Ovary (tissue), 9 donors: Measurements from ENCODE around the gene CAPZB. TPM values are rescaled to one million over a fixed set of nuclear protein-coding genes. Genes with fewer than 3 reads are reported as not detected.
A peak's percentile ranks its signal among the peaks of the same experiment; 100 is the strongest.

Experiments
- DNase-seq, 5 donors: peaks; one replicate each; pipeline ENCODE4 v3.0.0-alpha.2; 2019 to 2020
- H3K27ac ChIP-seq, 2 donors: fragments of 200-600 bp; one replicate each; pipeline versions ENCODE4 v1.5.1 to v1.8.0; 2019 to 2022
- H3K27me3 ChIP-seq: fragments of 200-600 bp; one replicate; pipeline ENCODE4 v1.8.0; 2022
- H3K36me3 ChIP-seq: fragments of 200-600 bp; sonication (generic); one replicate; pipeline ENCODE4 v1.5.1; 2019
- H3K4me1 ChIP-seq: one replicate; pipeline ENCODE4 v1.8.1; 2013; ENCODE audit warnings: mild to moderate bottlenecking, moderate library complexity; ENCODE audit not compliant: insufficient read depth
- H3K4me3 ChIP-seq: fragments of 200-600 bp; sonication (generic); one replicate; pipeline ENCODE4 v1.5.1; 2017
- H3K9me3 ChIP-seq, 2 donors: fragments of 200-600 bp in 1 of 2; sonication (generic) in 1 of 2; one replicate each; pipeline versions ENCODE4 v1.5.1 to v1.8.1; 2013 to 2019; ENCODE audit warnings: mild to moderate bottlenecking in 1 of 2, moderate library complexity in 1 of 2
- EP300 ChIP-seq: sonication (generic); formaldehyde crosslinking; IDR thresholded peaks from one replicate; pipeline ENCODE4 v1.6.1; 2017; ENCODE audit warnings: antibody characterized with exemption
- POLR2A ChIP-seq: fragments of 450-650 bp; IDR thresholded peaks from one replicate; pipeline ENCODE4 v1.6.1; 2017; ENCODE audit warnings: antibody characterized with exemption, mild to moderate bottlenecking, moderate library complexity
- WGBS, 3 donors: extraction: QIAGEN DNeasy Blood & Tissue Kit in 1 of 3; methylation state at CpG; one replicate each; pipeline versions ENCODE4 v1.1.5 to v1.1.7; 2013 to 2017; 5-methylcytosine and 5-hydroxymethylcytosine counted together
- intact Hi-C, 4 donors: fragments of 100-400 bp; cut with DNase I; formaldehyde crosslinking; loops; one replicate each; pipeline versions ENCODE4 v1.11.0 to v1.15.1; 2022 to 2023
- polyA plus RNA-seq, 2 donors: library from polyadenylated mRNA; stranded (reverse); fragments of 200-250 nt in 1 of 2; fragments of 350-450 nt in 1 of 2; fragmentation: Illumina TruSeq in 1 of 2; extraction: RNeasy Lipid Tissue Mini Kit (QIAGEN cat#74804) in 1 of 2; gene quantifications; one replicate each; pipeline ENCODE4 v1.2.3, GENCODE V29; 2013 to 2014
- total RNA-seq, 7 donors: library from RNA; depleted of rRNA in 2 of 7; stranded (reverse); fragments of >200 nt in 2 of 7; fragmentation: NEBNext Ultra II Directional in 3 of 7; extraction: Animal tissue kit (Norgen Biotek cat#: 25700) in 3 of 7; gene quantifications; one replicate each; pipeline versions ENCODE4 v1.1.0 to v1.2.4, GENCODE V29; 2016 to 2023
- TF ChIP-seq, protein P1 (sequence below), 3 donors: fragments of 450-650 bp in 2 of 3; fragments of 200-600 bp in 1 of 3; IDR thresholded peaks; one replicate each; pipeline versions ENCODE4 v1.5.1 to v1.8.0; 2016 to 2022; ENCODE audit warnings: antibody characterized with exemption in 3 of 3, mild to moderate bottlenecking in 1 of 3
- donor health status: DM: no; HTN: no; CAD: no; lungs with moderate emphysema.
- donor health status: DM: no; HTN: no; CAD: no.
- donor health status: Bipolar disorder and iron deficiency.
- donor health status: DM: yes; HTN: yes; CAD: no.
- donor health status: DM: no; HTN: no; CAD: no.
- donor health status: DM: yes; HTN: yes; CAD: no.

The CAPZB gene
- total and polyA plus RNA-seq, 9 donors: 85.0 to 391 (median 258) TPM

- no peak for TF ChIP-seq POLR2A
- DNase-seq: no peak
- Histone ChIP-seq H3K4me3 (no peak overlapping the region), H3K36me3 (no peaks in the 10 kb centered on the region), H3K9me3 (no peaks in the 10 kb centered on the region), H3K4me1 (peaks cover 41% of the 10 kb centered on the region), H3K27ac (no peak overlapping the region), H3K27me3 (no peaks in the 10 kb centered on the region)
- 73 to 86% (median 83%) methylated on average over 5 of the region's 5 CpGs for WGBS, 3 donors
- intact Hi-C loops: no loop called here
Observed at GRCh38 chr1:19418503-19418971, 66.8 kb downstream of the CAPZB start.

- Histone ChIP-seq H3K4me1 (peaks cover 43% of the 10 kb centered on the region), H3K4me3 (no peak overlapping the region), H3K36me3 (no peaks in the 10 kb centered on the region), H3K9me3 (no peaks in the 10 kb centered on the region), H3K27ac (peak overlapping the region in 1 of 2 donors; percentile 32), H3K27me3 (no peaks in the 10 kb centered on the region)
- DNase-seq: no peak
- intact Hi-C loops: no loop called here
- WGBS, 3 donors: 31 to 34% (median 33%) methylated on average over 6 of the region's 6 CpGs
- TF ChIP-seq EP300 (no peak), POLR2A (no peak)
- TF ChIP-seq, protein P1, sequence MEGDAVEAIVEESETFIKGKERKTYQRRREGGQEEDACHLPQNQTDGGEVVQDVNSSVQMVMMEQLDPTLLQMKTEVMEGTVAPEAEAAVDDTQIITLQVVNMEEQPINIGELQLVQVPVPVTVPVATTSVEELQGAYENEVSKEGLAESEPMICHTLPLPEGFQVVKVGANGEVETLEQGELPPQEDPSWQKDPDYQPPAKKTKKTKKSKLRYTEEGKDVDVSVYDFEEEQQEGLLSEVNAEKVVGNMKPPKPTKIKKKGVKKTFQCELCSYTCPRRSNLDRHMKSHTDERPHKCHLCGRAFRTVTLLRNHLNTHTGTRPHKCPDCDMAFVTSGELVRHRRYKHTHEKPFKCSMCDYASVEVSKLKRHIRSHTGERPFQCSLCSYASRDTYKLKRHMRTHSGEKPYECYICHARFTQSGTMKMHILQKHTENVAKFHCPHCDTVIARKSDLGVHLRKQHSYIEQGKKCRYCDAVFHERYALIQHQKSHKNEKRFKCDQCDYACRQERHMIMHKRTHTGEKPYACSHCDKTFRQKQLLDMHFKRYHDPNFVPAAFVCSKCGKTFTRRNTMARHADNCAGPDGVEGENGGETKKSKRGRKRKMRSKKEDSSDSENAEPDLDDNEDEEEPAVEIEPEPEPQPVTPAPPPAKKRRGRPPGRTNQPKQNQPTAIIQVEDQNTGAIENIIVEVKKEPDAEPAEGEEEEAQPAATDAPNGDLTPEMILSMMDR (IDR thresholded peaks at IDR 0.05): no peak
Observed at GRCh38 chr1:19416921-19417470, 68.3 kb downstream of the CAPZB start.

- intact Hi-C loops: no loop called here
- DNase-seq: no peak
- TF ChIP-seq, protein P1 (IDR thresholded peaks at IDR 0.05): no peak
- WGBS, 3 donors: 80 to 86% (median 82%) methylated on average over 5 of the region's 5 CpGs
- Histone ChIP-seq H3K4me1 (peaks cover 45% of the 10 kb centered on the region), H3K27me3 (no peaks in the 10 kb centered on the region), H3K4me3 (no peak overlapping the region), H3K27ac (peak overlapping the region in 1 of 2 donors; percentile 72), H3K36me3 (no peaks in the 10 kb centered on the region), H3K9me3 (no peaks in the 10 kb centered on the region)
Observed at GRCh38 chr1:19416145-19416544, 69.2 kb downstream of the CAPZB start.

DNA sequence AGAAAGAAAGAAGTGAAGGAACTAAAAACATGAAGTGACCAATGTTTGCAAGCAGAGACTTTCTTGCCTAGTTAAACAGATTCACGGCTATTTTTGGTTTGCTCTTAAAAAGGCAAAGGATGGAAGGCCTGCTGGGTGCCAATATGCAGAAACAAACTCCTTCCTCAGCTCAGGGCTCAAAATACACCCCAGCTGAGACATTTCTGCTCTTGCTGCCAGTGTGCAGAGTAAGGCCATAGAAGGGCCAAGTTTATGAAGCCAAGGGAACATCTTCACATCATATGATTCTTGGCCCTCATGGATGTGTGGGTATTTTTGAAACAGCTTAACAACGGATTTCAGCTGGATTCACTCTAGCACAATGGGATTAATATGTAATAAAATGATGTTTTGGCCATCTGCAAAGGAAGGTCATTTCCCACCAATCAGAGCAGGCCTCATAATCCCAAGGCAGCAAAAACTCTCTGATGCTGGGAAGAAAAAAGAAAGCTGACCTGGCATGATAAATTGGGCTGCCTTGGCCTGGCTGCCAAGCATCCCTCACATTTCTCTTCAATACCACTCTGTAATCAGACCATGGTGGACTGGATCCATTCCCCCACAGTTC lies 70.7 kb downstream of the CAPZB start:
- peaks cover 36% of the 10 kb centered on the region for H3K4me1 ChIP-seq
- TF ChIP-seq EP300 (no peak), POLR2A (no peak)
- TF ChIP-seq, protein P1 (IDR thresholded peaks at IDR 0.05): no peak
- no peaks in the 10 kb centered on the region for H3K36me3 ChIP-seq
- no peaks in the 10 kb centered on the region for H3K9me3 ChIP-seq
- intact Hi-C loops: no loop called here
- 2 to 14% (median 10%) methylated on average over 2 of the region's 2 CpGs for WGBS, 3 donors
- peak overlapping the region in 1 of 2 donors; percentile 72 for H3K27ac ChIP-seq
- no peaks in the 10 kb centered on the region for H3K27me3 ChIP-seq
- H3K4me3 ChIP-seq: no peak overlapping the region
- DNase-seq: peak in 1 of 5 donors; percentile 61

DNA sequence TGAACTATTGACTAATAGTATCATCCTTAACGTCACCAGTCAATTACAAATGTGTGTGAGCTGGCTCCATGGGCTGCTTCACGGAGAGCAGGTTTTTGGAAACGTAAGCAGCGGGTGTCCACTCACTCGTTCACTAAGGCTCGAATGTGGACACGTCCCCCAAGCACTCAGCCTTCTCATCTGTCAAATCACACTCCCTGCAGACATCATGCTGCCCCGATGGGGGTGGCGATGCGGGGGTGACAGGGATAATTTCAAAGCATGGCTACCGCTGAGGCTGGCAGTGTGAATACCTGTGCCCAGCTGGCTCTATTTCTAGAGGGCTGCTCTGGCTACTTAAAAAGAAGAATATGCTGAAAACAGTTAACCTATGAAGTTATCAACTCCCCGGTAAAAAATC lies 71.3 kb downstream of the CAPZB start:
- Histone ChIP-seq H3K36me3 (no peaks in the 10 kb centered on the region), H3K4me1 (peaks cover 36% of the 10 kb centered on the region), H3K27ac (peak overlapping the region in 1 of 2 donors; percentile 72), H3K9me3 (no peaks in the 10 kb centered on the region), H3K4me3 (no peak overlapping the region), H3K27me3 (no peaks in the 10 kb centered on the region)
- WGBS, 3 donors: 48 to 52% (median 50%) methylated on average over 12 of the region's 12 CpGs
- TF ChIP-seq EP300 (no peak), POLR2A (no peak)
- TF ChIP-seq, protein P1 (IDR thresholded peaks at IDR 0.05): no peak
- intact Hi-C loops: no loop called here
- no peak for DNase-seq
